ENCODE results near the gene RASD2.

Gene RASD2

DNA sequence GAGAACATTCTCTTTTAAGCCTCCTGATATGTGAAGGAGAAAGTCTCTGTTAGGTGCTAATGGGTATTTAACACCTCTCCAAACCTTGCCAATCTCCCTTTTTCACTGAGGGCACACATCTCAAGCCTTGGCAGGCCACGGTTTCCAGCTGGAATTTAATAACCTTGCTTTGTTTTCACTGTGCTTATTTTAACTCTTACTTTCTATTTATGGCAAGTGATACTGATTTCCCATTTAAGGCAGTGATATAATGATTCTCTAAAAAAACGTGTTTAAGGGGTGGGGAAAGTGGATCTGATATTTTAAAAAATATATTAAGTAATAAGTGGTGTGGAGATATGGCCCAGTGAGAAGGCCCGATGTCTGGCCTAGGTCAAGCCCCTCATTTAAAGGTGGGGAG lies 1.1 kb upstream of the RASD2 start:
- Mint-ChIP-seq H3K27me3 (peaks cover 28 to 34% of the 10 kb centered on the region in 2 donors), H3K36me3 (ENCODE audit: insufficient read depth) (no peaks in the 10 kb centered on the region), H3K4me1 (ENCODE audit: low read depth in 2 of 2) (peaks cover 9 to 13% of the 10 kb centered on the region in 2 donors), H3K9me3 (no peaks in the 10 kb centered on the region), H3K4me3 (peak overlapping the region; percentile 62 to 68), H3K27ac (no peak overlapping the region)
- ATAC-seq (replicated peaks) (no peak), DNase-seq (no peak)

DNA sequence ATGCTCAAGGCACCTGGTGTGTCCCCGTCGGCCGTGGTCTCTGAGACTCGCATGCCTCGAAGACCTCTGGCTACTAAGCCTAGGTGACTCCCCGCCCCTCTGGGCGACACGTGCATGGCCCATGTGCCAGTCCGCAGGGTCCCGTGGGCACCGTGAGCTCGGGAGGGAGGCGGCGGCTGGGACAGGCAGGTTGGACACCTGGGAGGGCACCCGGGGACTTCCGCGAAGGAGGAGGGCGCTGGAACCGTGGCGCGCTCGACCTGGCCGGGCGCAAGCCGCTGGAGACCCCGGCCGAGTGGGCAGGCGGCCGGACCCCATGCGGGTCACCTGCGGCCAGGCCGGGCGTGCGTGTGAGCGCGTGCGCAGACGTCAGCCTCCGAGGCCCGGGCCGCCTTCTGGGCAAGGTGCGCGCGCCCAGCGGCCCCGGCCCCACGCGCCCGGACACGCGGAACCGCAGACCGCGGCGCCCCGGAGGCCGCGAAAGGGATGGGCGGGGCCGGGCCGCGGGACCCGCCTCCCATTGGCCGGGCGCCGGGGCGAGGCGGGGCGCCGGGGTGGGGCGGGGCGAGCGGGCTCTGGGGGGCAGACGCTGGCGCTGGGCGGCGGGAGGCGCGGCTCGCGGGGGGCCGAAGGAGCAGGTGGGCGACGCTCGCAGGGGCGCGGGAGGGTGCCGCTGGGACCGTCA lies 579 bp upstream of the RASD2 start:
- Mint-ChIP-seq H3K9me3 (no peaks in the 10 kb centered on the region), H3K36me3 (ENCODE audit: insufficient read depth) (no peaks in the 10 kb centered on the region), H3K27ac (no peak overlapping the region), H3K4me1 (ENCODE audit: low read depth in 2 of 2) (peaks cover 9 to 13% of the 10 kb centered on the region in 2 donors), H3K27me3 (peaks cover 34 to 40% of the 10 kb centered on the region in 2 donors), H3K4me3 (peak overlapping the region; percentile 68 to 71)
- peak; percentile 53 to 71 (median 60) for DNase-seq
- peak; percentile 85 for ATAC-seq (replicated peaks)

DNA sequence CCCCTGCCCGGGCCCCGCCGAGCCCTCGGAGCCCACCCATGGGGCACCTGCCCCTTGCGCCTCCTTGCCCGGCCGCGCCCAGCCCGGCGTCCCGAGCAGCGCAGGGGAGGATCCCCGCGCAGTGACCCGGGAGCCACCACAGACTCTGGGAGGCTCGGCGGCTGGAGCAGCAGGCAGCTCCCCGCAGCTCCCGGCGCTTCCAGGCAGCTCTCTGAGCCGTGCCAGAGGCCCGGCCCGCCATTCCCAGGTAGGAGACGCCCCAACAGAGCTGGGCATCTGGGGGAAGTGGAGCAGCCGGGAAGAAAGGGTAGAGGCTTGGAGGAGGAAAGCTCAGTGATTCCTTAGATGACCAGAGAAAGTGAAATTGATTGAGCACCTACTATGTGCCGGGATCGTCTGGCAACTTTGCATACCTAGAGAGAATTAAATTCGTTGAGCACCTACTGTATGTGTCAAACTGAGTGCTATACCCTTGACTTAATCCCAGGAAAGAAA lies 670 bp downstream of the RASD2 start:
- DNase-seq (no peak), ATAC-seq (replicated peaks) (no peak)
- Mint-ChIP-seq H3K4me3 (peak overlapping the region; percentile 26 to 38), H3K27me3 (peaks cover 41 to 53% of the 10 kb centered on the region in 2 donors), H3K27ac (no peak overlapping the region), H3K9me3 (no peaks in the 10 kb centered on the region), H3K4me1 (ENCODE audit: low read depth in 2 of 2) (peaks cover 9 to 13% of the 10 kb centered on the region in 2 donors), H3K36me3 (ENCODE audit: insufficient read depth) (no peaks in the 10 kb centered on the region)

DNA sequence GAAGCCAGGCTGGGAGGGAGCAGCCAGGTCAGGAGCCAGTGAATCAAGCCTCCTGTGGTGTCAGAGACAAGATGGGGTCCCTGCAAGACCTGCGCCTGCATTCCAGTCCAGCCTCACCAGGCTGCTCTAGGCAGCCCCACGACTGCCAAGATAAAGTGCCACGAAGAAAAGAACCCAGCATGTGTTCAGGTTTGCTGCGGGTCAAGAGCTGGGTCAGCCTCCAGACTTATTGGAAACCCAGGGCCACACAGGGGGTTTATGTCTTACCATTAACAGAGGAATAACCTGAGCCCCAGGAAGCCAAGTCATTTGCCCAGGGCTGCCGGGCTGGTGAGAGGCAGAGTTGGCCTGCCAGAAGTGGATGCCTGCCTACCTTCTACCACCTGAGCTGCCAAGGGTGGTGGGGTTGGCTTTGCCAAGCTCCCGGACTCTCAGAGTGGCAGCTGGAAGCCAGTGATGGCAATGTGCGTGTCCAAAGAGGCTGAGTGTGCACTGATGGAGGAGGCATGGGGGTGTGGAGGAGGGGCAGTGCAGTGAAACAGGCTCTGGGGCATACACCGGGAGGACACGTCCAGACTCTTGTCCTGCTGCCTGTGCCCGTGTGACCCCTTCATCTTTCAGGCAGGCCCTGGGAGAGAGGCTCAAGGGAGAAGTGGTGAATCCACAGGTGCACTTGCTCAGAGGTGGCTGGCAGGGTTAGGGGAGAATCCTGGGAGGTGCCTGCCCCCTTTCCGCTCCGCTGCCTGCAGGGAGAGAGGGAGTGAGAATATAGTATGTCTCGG lies 1.7 kb downstream of the RASD2 start:
- H3K4me1 Mint-ChIP-seq (ENCODE audit: low read depth in 2 of 2) = peaks cover 8 to 9% of the 10 kb centered on the region in 2 donors
- no peak overlapping the region for H3K27ac Mint-ChIP-seq
- H3K9me3 Mint-ChIP-seq = no peaks in the 10 kb centered on the region
- no peak for ATAC-seq (replicated peaks)
- no peaks in the 10 kb centered on the region for H3K36me3 Mint-ChIP-seq (ENCODE audit: insufficient read depth)
- H3K27me3 Mint-ChIP-seq = peaks cover 41 to 60% of the 10 kb centered on the region in 2 donors
- H3K4me3 Mint-ChIP-seq = peak overlapping the region in 1 of 2 donors; percentile 26
- DNase-seq = no peak

DNA sequence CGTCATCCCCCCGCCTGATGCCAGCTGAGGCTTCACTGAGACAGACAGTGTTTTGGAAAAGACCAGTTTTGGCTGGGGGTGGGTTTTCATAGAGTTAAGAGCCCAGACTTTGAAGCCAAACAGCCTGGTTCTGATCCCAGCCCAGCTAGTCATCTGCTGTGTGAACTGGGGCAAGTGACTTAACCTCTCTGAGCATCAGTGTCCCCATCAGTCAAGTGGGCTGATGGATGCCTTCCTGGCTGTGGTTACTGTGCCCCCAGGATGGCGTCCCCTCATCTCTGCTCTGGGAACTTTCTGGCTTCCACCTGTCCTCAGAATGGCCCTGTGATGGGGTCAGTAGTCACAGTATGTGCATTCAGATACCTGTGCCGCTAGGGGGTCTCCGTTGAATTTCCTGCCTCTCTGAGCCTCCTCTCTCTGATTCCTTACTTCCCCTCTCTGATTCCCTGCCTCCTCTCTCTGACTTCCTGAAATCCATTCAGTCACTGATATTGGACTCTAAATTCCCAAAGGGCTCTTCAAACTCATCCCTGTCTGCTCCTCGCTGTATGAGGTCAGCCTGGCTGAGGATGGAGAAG lies 2.4 kb downstream of the RASD2 start:
- DNase-seq (no peak), ATAC-seq (replicated peaks) (no peak)
- Mint-ChIP-seq H3K27me3 (peaks cover 41 to 63% of the 10 kb centered on the region in 2 donors), H3K4me3 (no peak overlapping the region), H3K27ac (no peak overlapping the region), H3K4me1 (ENCODE audit: low read depth in 2 of 2) (peaks cover 4 to 6% of the 10 kb centered on the region in 2 donors), H3K9me3 (no peaks in the 10 kb centered on the region), H3K36me3 (ENCODE audit: insufficient read depth) (no peaks in the 10 kb centered on the region)

DNA sequence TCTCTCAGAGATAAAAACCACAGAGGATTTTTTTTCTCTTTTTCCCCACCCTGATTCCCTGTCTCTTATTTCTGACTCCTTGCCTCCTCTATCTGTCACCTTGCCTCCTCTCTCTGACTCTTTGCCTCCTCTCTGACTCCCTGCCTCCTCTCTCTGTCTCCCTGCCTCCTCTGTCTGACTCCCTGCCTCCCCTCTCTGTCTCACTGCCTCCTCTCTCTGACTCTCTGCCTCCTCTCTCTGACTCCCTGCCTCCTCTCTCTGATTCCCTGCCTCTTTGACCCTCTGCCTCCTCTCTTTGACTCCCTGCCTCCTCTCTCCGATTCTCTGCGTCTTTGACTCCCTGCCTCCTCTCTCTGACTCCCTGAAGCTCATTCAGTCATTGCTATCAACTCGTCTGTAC lies 3.1 kb downstream of the RASD2 start:
- H3K4me1 Mint-ChIP-seq (ENCODE audit: low read depth in 2 of 2) = peaks cover 4% of the 10 kb centered on the region in 2 donors
- no peak for ATAC-seq (replicated peaks)
- H3K36me3 Mint-ChIP-seq (ENCODE audit: insufficient read depth) = no peaks in the 10 kb centered on the region
- H3K4me3 Mint-ChIP-seq = no peak overlapping the region
- H3K27me3 Mint-ChIP-seq = peaks cover 41 to 70% of the 10 kb centered on the region in 2 donors
- H3K27ac Mint-ChIP-seq = no peak overlapping the region
- H3K9me3 Mint-ChIP-seq = no peaks in the 10 kb centered on the region
- DNase-seq = no peak

DNA sequence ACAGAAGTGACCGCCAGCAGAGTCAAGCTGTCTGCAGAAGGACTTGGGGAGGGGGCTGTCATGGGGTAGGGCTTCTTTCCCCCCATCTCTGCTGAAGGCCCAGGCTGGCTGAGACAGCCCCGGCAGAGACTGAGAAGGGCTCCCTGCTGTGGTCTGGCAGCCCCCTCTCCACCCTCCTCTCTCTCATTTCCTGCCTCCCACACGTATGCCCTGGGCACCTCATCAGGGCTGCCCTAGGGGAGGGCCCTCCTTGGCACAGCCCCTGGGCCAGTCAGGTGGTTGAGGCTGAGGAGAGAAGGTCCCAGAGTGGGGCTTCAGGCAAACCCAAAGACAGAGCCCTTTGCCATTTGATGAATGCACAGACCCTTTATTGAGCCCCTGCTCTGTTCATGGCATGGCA lies 3.6 kb downstream of the RASD2 start:
- Mint-ChIP-seq H3K4me1 (ENCODE audit: low read depth in 2 of 2) (peaks cover 0 to 4% of the 10 kb centered on the region in 2 donors), H3K4me3 (no peak overlapping the region), H3K9me3 (no peaks in the 10 kb centered on the region), H3K27me3 (peaks cover 41 to 75% of the 10 kb centered on the region in 2 donors), H3K36me3 (ENCODE audit: insufficient read depth) (no peaks in the 10 kb centered on the region), H3K27ac (no peak overlapping the region)
- DNase-seq = no peak
- no peak for ATAC-seq (replicated peaks)

DNA sequence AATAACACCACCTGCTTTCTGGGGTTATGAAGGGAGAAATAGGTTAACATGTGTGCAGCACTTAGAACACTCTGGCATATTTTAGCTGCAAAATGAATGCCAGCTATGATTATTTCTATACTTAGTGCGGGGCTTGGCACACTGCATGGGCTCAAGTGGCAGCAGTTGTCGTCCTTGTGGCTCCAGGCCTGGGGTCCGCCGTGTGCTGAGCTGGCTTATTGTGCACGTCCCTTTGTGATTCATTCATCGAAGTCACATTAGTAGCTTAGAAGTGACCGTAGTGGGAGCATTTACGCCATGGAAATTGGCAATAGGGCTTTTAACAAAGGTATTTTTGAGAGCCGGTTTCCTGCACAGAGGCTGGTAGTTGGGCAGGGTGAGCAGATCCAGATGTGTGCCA lies 4.2 kb downstream of the RASD2 start:
- DNase-seq (no peak), ATAC-seq (replicated peaks) (no peak)
- H3K4me3 Mint-ChIP-seq = no peak overlapping the region
- H3K27me3 Mint-ChIP-seq = peaks cover 41 to 80% of the 10 kb centered on the region in 2 donors
- no peaks in the 10 kb centered on the region for H3K9me3 Mint-ChIP-seq
- no peaks in the 10 kb centered on the region for H3K36me3 Mint-ChIP-seq (ENCODE audit: insufficient read depth)
- H3K4me1 Mint-ChIP-seq (ENCODE audit: low read depth in 2 of 2) = peaks cover 0 to 4% of the 10 kb centered on the region in 2 donors
- no peak overlapping the region for H3K27ac Mint-ChIP-seq

DNA sequence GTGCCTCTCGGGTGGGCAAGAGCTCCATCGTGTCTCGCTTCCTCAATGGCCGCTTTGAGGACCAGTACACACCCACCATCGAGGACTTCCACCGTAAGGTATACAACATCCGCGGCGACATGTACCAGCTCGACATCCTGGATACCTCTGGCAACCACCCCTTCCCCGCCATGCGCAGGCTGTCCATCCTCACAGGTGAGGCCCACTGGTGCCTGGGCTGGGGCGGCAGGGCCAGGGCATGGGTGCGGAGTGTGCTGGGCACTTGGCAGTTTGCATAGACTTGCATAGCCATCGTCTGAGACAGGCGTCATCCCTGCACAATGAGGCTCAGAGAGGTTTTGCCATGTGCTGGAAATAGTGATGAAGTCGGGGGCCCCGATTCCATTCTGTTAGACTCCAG lies 6.3 kb downstream of the RASD2 start:
- no peaks in the 10 kb centered on the region for H3K9me3 Mint-ChIP-seq
- DNase-seq (no peak), ATAC-seq (replicated peaks) (no peak)
- H3K27me3 Mint-ChIP-seq = peaks cover 34 to 71% of the 10 kb centered on the region in 2 donors
- no peaks in the 10 kb centered on the region for H3K4me1 Mint-ChIP-seq (ENCODE audit: low read depth in 2 of 2)
- H3K27ac Mint-ChIP-seq = no peak overlapping the region
- H3K4me3 Mint-ChIP-seq = no peak overlapping the region
- H3K36me3 Mint-ChIP-seq (ENCODE audit: insufficient read depth) = no peaks in the 10 kb centered on the region

DNA sequence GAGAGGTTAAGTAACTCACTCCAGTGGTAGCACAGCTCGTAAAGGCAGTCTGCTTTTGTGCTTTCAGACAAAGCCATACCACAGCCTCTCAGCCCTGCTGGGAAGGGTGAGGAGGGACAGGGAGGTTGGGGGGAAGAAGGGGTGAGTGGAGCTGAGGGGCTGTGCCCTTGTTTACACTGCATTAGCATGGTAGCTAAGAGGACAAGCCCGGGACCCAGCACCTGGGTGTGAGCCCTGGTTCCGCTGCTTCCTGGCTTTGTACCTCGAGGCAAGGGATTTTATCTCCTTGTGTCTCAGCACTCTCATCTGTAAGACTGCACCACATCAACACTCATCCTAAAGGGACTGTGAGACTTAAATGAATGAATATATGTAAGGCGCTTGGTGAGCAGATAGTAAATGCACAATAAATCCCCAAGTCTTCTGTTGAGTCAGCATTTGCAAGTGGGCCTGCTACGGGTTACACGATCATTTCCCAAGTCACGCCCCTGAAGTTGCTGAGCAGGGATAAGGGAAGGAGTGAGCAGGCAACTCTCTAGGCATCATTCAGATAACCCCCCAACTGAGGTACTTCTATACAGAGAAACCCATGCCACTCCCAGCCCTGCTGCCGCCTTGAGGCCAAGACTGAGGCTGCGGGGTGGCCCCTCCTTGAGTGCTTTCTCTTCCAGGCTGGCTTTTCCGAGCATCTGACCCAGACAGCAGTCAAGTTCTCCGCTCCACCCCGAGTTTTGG lies 7.5 kb downstream of the RASD2 start:
- Mint-ChIP-seq H3K36me3 (ENCODE audit: insufficient read depth) (peaks cover 4% of the 10 kb centered on the region), H3K27me3 (peaks cover 24 to 59% of the 10 kb centered on the region in 2 donors), H3K9me3 (no peaks in the 10 kb centered on the region), H3K4me1 (ENCODE audit: low read depth in 2 of 2) (peaks cover 8 to 10% of the 10 kb centered on the region in 2 donors), H3K4me3 (no peak overlapping the region), H3K27ac (no peak overlapping the region)
- DNase-seq = no peak
- ATAC-seq (replicated peaks) = no peak

DNA sequence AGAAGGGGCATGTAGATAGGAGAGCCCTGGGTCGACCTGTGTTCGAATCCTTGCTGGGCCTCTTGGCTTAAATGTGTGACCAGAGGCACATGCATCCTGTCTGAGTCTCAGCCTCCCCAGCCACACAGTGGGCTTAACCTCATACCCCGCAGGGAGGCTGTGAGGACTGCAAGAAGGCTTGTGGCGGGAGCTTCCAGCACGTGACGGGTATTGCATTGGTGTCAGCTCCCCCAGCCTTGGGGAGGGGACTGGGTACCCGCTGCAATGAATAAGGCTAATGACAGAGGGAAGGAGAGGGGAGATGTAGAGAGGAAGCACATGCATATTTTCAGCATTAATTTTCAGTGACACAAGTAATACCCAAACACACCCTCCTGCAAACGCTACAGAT lies 8.1 kb downstream of the RASD2 start:
- DNase-seq (no peak), ATAC-seq (replicated peaks) (no peak)
- H3K4me3 Mint-ChIP-seq = no peak overlapping the region
- peaks cover 12% of the 10 kb centered on the region in 2 donors for H3K4me1 Mint-ChIP-seq (ENCODE audit: low read depth in 2 of 2)
- peaks cover 4% of the 10 kb centered on the region for H3K36me3 Mint-ChIP-seq (ENCODE audit: insufficient read depth)
- no peaks in the 10 kb centered on the region for H3K9me3 Mint-ChIP-seq
- peaks cover 18 to 55% of the 10 kb centered on the region in 2 donors for H3K27me3 Mint-ChIP-seq
- no peak overlapping the region for H3K27ac Mint-ChIP-seq

DNA sequence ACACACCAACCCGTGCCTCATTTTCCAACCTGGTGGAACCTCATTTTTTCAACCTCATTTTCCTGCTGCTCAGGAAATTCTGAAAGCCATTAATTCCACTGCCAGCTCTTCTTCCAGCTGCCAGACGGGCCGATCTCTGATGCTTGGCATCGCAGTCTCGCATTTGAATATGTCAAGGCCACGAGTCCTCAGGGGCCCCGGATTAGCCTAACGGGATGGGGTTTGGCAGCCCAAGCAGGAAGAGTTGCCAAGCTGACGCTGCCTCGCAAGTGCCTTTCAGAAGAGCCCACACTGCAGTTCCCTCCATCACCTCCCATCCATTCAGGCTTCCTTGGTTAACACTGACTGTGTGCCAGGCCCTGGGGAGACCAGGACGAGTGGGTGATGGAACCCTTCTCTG lies 8.7 kb downstream of the RASD2 start:
- Mint-ChIP-seq H3K36me3 (ENCODE audit: insufficient read depth) (peaks cover 4% of the 10 kb centered on the region), H3K27me3 (peaks cover 14 to 55% of the 10 kb centered on the region in 2 donors), H3K4me3 (no peak overlapping the region), H3K4me1 (ENCODE audit: low read depth in 2 of 2) (peaks cover 12 to 13% of the 10 kb centered on the region in 2 donors), H3K9me3 (no peaks in the 10 kb centered on the region), H3K27ac (no peak overlapping the region)
- ATAC-seq (replicated peaks) = no peak
- no peak for DNase-seq

DNA sequence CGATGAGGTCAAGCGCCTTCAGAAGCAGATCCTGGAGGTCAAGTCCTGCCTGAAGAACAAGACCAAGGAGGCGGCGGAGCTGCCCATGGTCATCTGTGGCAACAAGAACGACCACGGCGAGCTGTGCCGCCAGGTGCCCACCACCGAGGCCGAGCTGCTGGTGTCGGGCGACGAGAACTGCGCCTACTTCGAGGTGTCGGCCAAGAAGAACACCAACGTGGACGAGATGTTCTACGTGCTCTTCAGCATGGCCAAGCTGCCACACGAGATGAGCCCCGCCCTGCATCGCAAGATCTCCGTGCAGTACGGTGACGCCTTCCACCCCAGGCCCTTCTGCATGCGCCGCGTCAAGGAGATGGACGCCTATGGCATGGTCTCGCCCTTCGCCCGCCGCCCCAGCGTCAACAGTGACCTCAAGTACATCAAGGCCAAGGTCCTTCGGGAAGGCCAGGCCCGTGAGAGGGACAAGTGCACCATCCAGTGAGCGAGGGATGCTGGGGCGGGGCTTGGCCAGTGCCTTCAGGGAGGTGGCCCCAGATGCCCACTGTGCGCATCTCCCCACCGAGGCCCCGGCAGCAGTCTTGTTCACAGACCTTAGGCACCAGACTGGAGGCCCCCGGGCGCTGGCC lies 11.0 kb downstream of the RASD2 start:
- Mint-ChIP-seq H3K27me3 (peaks cover 8 to 55% of the 10 kb centered on the region in 2 donors), H3K4me1 (ENCODE audit: low read depth in 2 of 2) (peaks cover 12 to 14% of the 10 kb centered on the region in 2 donors), H3K36me3 (ENCODE audit: insufficient read depth) (peaks cover 4% of the 10 kb centered on the region), H3K27ac (no peak overlapping the region), H3K4me3 (no peak overlapping the region), H3K9me3 (no peaks in the 10 kb centered on the region)
- DNase-seq (no peak), ATAC-seq (replicated peaks) (no peak)
